IPS-NIHi7 (cell line): ENCODE results near the gene DDIT4.
"Not testable (repeated sequence)": the region's sequence is repeated elsewhere in the genome, so short reads cannot be mapped to it uniquely, and the experiment has no call there.

ENCODE experiments used
- DNase-seq: peaks from one replicate; pipeline ENCODE4 v3.0.0; 2012; ENCODE audit warnings: mixed read lengths; ENCODE audit errors: extremely low spot score

Gene DDIT4

GRCh38 chr10:72292223-72292691, 18.5 kb downstream of the DDIT4 start:
- no peak for DNase-seq

GRCh38 chr10:72295330-72295910, 21.7 kb downstream of the DDIT4 start:
- DNase-seq = peak; percentile 7

- not testable (repeated sequence) for DNase-seq
Observed at GRCh38 chr10:72296829-72297280, 23.1 kb downstream of the DDIT4 start.

GRCh38 chr10:72297281-72297804, 23.6 kb downstream of the DDIT4 start:
- DNase-seq = no peak

- peak; percentile 96 for DNase-seq
Observed at GRCh38 chr10:72297805-72298591, 24.3 kb downstream of the DDIT4 start.

- DNase-seq = no peak
Observed at GRCh38 chr10:72298592-72299519, 25.1 kb downstream of the DDIT4 start.

GRCh38 chr10:72303424-72304128, 29.9 kb downstream of the DDIT4 start:
- DNase-seq = no peak

- DNase-seq = no peak
Observed at GRCh38 chr10:72306215-72306760, 32.6 kb downstream of the DDIT4 start.

- DNase-seq = not testable (repeated sequence)
Observed at GRCh38 chr10:72307711-72308110, 34.0 kb downstream of the DDIT4 start.

GRCh38 chr10:72308320-72308987, 34.7 kb downstream of the DDIT4 start:
- no peak for DNase-seq

GRCh38 chr10:72309290-72310240, 35.8 kb downstream of the DDIT4 start:
- DNase-seq = no peak

GRCh38 chr10:72310241-72310633, 36.5 kb downstream of the DDIT4 start:
- no peak for DNase-seq

GRCh38 chr10:72310636-72311035, 36.9 kb downstream of the DDIT4 start:
- no peak for DNase-seq

- DNase-seq = no peak
Observed at GRCh38 chr10:72311667-72312066, 37.9 kb downstream of the DDIT4 start.

GRCh38 chr10:72312865-72313391, 39.2 kb downstream of the DDIT4 start:
- no peak for DNase-seq

GRCh38 chr10:72314263-72314662, 40.5 kb downstream of the DDIT4 start:
- no peak for DNase-seq

GRCh38 chr10:72315054-72315453, 41.3 kb downstream of the DDIT4 start:
- no peak for DNase-seq

- no peak for DNase-seq
Observed at GRCh38 chr10:72315611-72316385, 42.1 kb downstream of the DDIT4 start.
